Sigmoid colon (tissue), 7 donors: ENCODE data around the gene SYCP3. TPM values are rescaled to one million over a fixed set of nuclear protein-coding genes. Genes with fewer than 3 reads are reported as not detected.
A peak's percentile ranks its signal among the peaks of the same experiment; 100 is the strongest.

ENCODE experiments used
- DNase-seq: peaks from one replicate; pipeline ENCODE4 v3.0.0-alpha.2; 2019
- H3K27ac ChIP-seq, 4 donors: fragments of 200-600 bp; sonication (generic); one replicate each; pipeline ENCODE4 v1.5.1; 2016 to 2019; ENCODE audit warnings: mild to moderate bottlenecking in 1 of 4
- H3K27me3 ChIP-seq, 3 donors: fragments of 200-600 bp; sonication (generic); one replicate each; pipeline ENCODE4 v1.5.1; 2019; ENCODE audit warnings: mild to moderate bottlenecking in 1 of 3
- H3K36me3 ChIP-seq, 4 donors: fragments of 200-600 bp; sonication (generic); one replicate each; pipeline ENCODE4 v1.5.1; 2016 to 2019
- H3K4me1 ChIP-seq, 4 donors: fragments of 200-600 bp; sonication (generic); one replicate each; pipeline ENCODE4 v1.5.1; 2017 to 2019
- H3K4me3 ChIP-seq, 4 donors: fragments of 200-600 bp; sonication (generic); one replicate each; pipeline ENCODE4 v1.5.1; 2017 to 2019; ENCODE audit warnings: mild to moderate bottlenecking in 2 of 4, moderate library complexity in 1 of 4
- H3K9me3 ChIP-seq, 4 donors: fragments of 200-600 bp in 3 of 4; sonication (generic) in 3 of 4; one replicate each; pipeline versions ENCODE4 v1.5.1 to v1.6.1; 2013 to 2019
- EP300 ChIP-seq, 4 donors: sonication (generic); formaldehyde crosslinking; IDR thresholded peaks; one replicate each; pipeline ENCODE4 v1.6.1; 2017; ENCODE audit warnings: antibody characterized with exemption in 4 of 4
- POLR2A ChIP-seq, 2 donors: fragments of 450-650 bp; IDR thresholded peaks; one replicate each; pipeline ENCODE4 v1.6.1; 2016; ENCODE audit warnings: antibody characterized with exemption in 2 of 2, mild to moderate bottlenecking in 2 of 2, moderate library complexity in 2 of 2
- POLR2AphosphoS5 ChIP-seq, 4 donors: sonication (generic); formaldehyde crosslinking; IDR thresholded peaks; one replicate each; pipeline ENCODE4 v1.6.1; 2017; ENCODE audit warnings: antibody characterized with exemption in 4 of 4
- WGBS, 2 donors: extraction: QIAGEN DNeasy Blood & Tissue Kit; methylation state at CpG; one replicate each; pipeline ENCODE4 v1.1.7; 2013; 5-methylcytosine and 5-hydroxymethylcytosine counted together
- intact Hi-C: fragments of 100-400 bp; cut with DNase I; formaldehyde crosslinking; loops from one replicate; pipeline ENCODE4 v1.15.1; 2023
- polyA plus RNA-seq, 3 donors: library from polyadenylated mRNA; stranded (reverse); fragments of 200-250 nt; gene quantifications; one replicate each; pipeline ENCODE4 v1.2.3, GENCODE V29; 2013
- total RNA-seq, 4 donors: library from RNA; depleted of rRNA; stranded (reverse); fragments of >200 nt; gene quantifications; one replicate each; pipeline ENCODE4 v1.1.0, GENCODE V29; 2016
- TF ChIP-seq, protein P1 (sequence below), 4 experiments: fragments of 450-650 bp in 3 of 4; fragments of 200-600 bp in 1 of 4; IDR thresholded peaks; one replicate each; pipeline ENCODE4 v1.5.1; 2016 to 2019; ENCODE audit warnings: antibody characterized with exemption in 4 of 4, mild to moderate bottlenecking in 3 of 4, moderate library complexity in 2 of 4
- donor health status: healthy with polysubstance abuse.
- donor health status: Bipolar disorder and iron deficiency.
- donor health status: healthy.

Gene SYCP3
- total and polyA plus RNA-seq, 7 donors: 0.14 to 0.36 (median 0.19) TPM; not detected in 4

DNA sequence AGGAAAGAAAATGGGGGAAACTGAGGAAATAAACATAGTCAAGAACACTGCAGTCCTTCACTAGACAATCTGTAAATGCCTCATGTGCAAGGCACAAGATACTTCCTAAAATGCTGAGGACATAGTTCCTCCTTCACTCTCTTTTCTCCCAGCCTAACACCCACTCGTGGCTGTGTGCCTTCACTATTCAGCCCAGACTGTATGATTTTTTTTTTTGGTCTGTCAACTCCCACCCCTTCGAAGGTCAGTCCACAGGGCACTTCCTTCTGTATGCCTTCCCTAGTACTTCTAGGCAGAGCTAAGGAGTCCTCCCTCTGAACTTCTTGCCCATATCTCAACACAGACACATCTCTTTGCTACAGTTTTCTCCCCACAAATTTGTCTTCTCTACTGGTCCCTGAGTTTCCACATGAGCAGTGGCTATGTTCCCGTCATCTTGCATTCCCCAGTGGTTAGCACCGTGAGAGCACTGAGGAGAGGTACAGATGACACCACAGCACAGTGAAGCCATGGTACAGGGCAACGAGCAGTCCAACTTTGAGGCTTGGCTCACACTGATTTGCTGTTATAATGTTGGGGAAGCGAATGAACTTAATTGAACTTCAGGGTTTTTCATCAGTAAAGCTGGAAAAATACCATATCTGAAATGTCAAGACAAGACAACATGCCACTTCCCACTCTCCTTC is 24.1 kb upstream of the SYCP3 start:
- Histone ChIP-seq H3K36me3 (peaks cover 0 to 55% (median 16%) of the 10 kb centered on the region in 4 donors), H3K27me3 (no peaks in the 10 kb centered on the region), H3K9me3 (no peaks in the 10 kb centered on the region), H3K4me3 (no peak overlapping the region), H3K4me1 (no peaks in the 10 kb centered on the region), H3K27ac (peak overlapping the region in 1 of 4 donors; percentile 7)
- DNase-seq: no peak
- TF ChIP-seq, protein P1, sequence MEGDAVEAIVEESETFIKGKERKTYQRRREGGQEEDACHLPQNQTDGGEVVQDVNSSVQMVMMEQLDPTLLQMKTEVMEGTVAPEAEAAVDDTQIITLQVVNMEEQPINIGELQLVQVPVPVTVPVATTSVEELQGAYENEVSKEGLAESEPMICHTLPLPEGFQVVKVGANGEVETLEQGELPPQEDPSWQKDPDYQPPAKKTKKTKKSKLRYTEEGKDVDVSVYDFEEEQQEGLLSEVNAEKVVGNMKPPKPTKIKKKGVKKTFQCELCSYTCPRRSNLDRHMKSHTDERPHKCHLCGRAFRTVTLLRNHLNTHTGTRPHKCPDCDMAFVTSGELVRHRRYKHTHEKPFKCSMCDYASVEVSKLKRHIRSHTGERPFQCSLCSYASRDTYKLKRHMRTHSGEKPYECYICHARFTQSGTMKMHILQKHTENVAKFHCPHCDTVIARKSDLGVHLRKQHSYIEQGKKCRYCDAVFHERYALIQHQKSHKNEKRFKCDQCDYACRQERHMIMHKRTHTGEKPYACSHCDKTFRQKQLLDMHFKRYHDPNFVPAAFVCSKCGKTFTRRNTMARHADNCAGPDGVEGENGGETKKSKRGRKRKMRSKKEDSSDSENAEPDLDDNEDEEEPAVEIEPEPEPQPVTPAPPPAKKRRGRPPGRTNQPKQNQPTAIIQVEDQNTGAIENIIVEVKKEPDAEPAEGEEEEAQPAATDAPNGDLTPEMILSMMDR (IDR thresholded peaks at IDR 0.05): no peak
- no peak for TF ChIP-seq POLR2A (IDR thresholded peaks at IDR 0.05)
- TF ChIP-seq EP300 (IDR thresholded peaks at IDR 0.05): no peak
- intact Hi-C loops: no loop called here
- WGBS, 2 donors: 78 to 81% methylated on average over 6 of the region's 6 CpGs

DNA sequence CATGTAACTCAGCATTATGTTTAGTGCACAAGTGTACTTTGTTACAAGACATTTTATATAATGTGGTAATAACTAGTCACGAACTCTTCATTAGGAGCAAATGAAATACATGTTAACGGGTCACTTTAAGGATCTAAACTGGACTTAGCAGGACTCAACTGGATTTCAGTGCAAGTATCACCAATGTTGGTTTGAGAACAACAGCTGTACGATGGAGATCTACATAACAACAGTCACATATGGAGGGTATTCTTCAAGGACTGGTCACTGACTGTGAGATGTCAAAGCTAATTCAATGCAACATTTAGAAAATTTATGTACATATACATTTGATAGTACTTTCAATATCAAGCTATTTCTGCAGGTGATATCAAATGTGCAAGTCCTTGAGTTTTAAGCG is 22.5 kb upstream of the SYCP3 start:
- WGBS, 2 donors: 88 to 95% methylated on average over 4 of the region's 4 CpGs
- Histone ChIP-seq H3K36me3 (peaks cover 0 to 55% (median 10%) of the 10 kb centered on the region in 4 donors), H3K9me3 (no peaks in the 10 kb centered on the region), H3K4me3 (no peak overlapping the region), H3K27ac (no peak overlapping the region), H3K27me3 (no peaks in the 10 kb centered on the region), H3K4me1 (no peaks in the 10 kb centered on the region)
- no peak for DNase-seq
- intact Hi-C loops: no loop called here
- TF ChIP-seq POLR2AphosphoS5 (IDR thresholded peaks at IDR 0.05) (no peak), POLR2A (IDR thresholded peaks at IDR 0.05) (no peak), EP300 (IDR thresholded peaks at IDR 0.05) (no peak)
- TF ChIP-seq, protein P1 (IDR thresholded peaks at IDR 0.05): no peak

DNA sequence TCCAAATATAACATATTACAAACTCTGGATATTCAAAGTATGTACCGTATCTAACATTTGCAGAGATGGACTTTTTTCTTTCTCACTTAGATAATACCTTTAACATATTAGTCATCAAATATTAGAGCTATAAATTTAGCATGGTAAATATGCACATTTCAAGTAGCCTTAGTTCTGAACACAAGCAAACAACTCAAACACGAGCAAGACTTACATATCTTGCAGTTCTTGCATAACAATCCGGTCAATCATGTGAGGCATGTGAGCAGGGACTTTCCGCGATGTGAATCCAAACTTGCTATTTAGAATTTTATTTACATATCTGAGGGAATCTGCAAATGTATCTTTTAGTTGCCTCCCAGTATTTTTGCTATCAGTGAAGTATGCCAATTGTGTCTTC is 22.1 kb upstream of the SYCP3 start:
- Histone ChIP-seq H3K4me1 (no peaks in the 10 kb centered on the region), H3K9me3 (no peaks in the 10 kb centered on the region), H3K27me3 (no peaks in the 10 kb centered on the region), H3K36me3 (peaks cover 0 to 54% (median 9%) of the 10 kb centered on the region in 4 donors), H3K27ac (no peak overlapping the region), H3K4me3 (no peak overlapping the region)
- TF ChIP-seq, protein P1 (IDR thresholded peaks at IDR 0.05): no peak
- TF ChIP-seq POLR2A (IDR thresholded peaks at IDR 0.05) (no peak), EP300 (IDR thresholded peaks at IDR 0.05) (no peak), POLR2AphosphoS5 (IDR thresholded peaks at IDR 0.05) (no peak)
- intact Hi-C loops: no loop called here
- 76 to 79% methylated on average over 5 of the region's 5 CpGs for WGBS, 2 donors
- DNase-seq: no peak

DNA sequence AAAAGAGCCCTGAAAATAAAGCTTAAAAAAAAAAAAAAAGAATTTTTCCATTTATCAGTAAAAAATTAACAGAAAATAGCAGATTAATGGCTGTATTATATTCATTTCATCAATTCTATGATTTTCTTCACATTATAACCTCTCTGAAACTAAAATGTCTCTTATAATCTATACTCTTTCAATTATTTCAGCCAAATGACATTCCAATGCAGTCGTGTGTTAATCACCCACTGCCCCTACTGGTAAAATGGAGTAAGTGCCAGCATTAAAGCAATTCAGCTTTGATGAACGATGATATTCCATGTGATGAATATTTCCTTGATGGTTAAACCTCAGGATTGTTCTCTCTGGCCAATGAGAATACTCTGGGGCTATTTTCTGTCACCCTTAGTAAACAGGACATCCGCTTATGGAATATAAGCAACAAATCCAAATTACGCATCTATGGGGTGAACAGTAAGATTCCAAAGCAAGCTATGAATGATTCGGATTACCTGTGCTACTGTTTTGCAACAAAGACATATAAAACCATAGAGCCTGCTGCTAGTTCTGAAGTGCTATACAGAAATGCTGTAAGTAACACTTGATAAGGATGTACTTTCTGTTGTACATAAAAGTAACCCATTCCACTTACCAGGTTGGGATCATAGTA is 20.3 kb upstream of the SYCP3 start:
- Histone ChIP-seq H3K4me1 (no peaks in the 10 kb centered on the region), H3K27ac (no peak overlapping the region), H3K27me3 (no peaks in the 10 kb centered on the region), H3K36me3 (peaks cover 0 to 58% (median 8%) of the 10 kb centered on the region in 4 donors), H3K4me3 (no peak overlapping the region), H3K9me3 (no peaks in the 10 kb centered on the region)
- TF ChIP-seq EP300 (IDR thresholded peaks at IDR 0.05) (no peak), POLR2A (IDR thresholded peaks at IDR 0.05) (no peak), POLR2AphosphoS5 (IDR thresholded peaks at IDR 0.05) (no peak)
- TF ChIP-seq, protein P1 (IDR thresholded peaks at IDR 0.05): peak in 3 of 4 experiments; percentile 53 to 73 (median 64)
- DNase-seq: no peak
- intact Hi-C loops: no loop called here
- WGBS, 2 donors: 59 to 65% methylated on average over 5 of the region's 5 CpGs
